HepG2 (cell line): ENCODE results near the gene SCFD2.

Experiments
- EZH2 ChIP-seq: conservative IDR thresholded peaks from 2 replicates; pipeline ENCODE4 v1.6.1; 2012; ENCODE audit warnings: mild to moderate bottlenecking, low read depth, low read length, moderate library complexity
- ZNF350 ChIP-seq: sonication (generic); formaldehyde crosslinking; IDR thresholded peaks from 2 replicates; pipeline ENCODE4 v1.4.0; 2020; ENCODE audit warnings: mild to moderate bottlenecking, low read depth, missing genetic modification reagents, borderline replicate concordance

GRCh38 chr4:52990706-52991105 is 375.2 kb downstream of the SCFD2 start:
- TF ChIP-seq EZH2: no peak
- no peak for TF ChIP-seq ZNF350 (CRISPR knock-in tag)
